Trophoblast cell (in vitro differentiated cells and primary cell): Measurements from ENCODE around the gene MRGPRD.
"Not testable (repeated sequence)": the region's sequence is repeated elsewhere in the genome, so short reads cannot be mapped to it uniquely, and the experiment has no call there.

Source experiments
- DNase-seq, 2 donors: peaks; one replicate each; pipeline ENCODE4 v3.0.0-alpha.2; 2016
- H2AFZ ChIP-seq: 2 replicates; pipeline ENCODE4 v1.6.1; 2013; ENCODE audit warnings: low read length, moderate library complexity, mild to moderate bottlenecking; ENCODE audit not compliant: insufficient read depth, poor library complexity
- H2AK5ac ChIP-seq: 2 replicates; pipeline ENCODE4 v1.6.1; 2013; ENCODE audit warnings: mild to moderate bottlenecking, low read length
- H2BK120ac ChIP-seq: 2 replicates; pipeline ENCODE4 v1.6.1; 2013; ENCODE audit warnings: low read length, mild to moderate bottlenecking, moderate library complexity; ENCODE audit not compliant: insufficient read depth, poor library complexity
- H2BK12ac ChIP-seq: 2 replicates; pipeline ENCODE4 v1.6.1; 2013; ENCODE audit warnings: mild to moderate bottlenecking, low read length, moderate library complexity
- H2BK5ac ChIP-seq: 2 replicates; pipeline ENCODE4 v1.6.1; 2013; ENCODE audit warnings: low read length, low read depth, moderate library complexity, mild to moderate bottlenecking; ENCODE audit not compliant: poor library complexity
- H3K14ac ChIP-seq: 2 replicates; pipeline ENCODE4 v1.6.1; 2013; ENCODE audit warnings: mild to moderate bottlenecking, low read length
- H3K18ac ChIP-seq: 2 replicates; pipeline ENCODE4 v1.6.1; 2013; ENCODE audit warnings: mild to moderate bottlenecking, low read length
- H3K23ac ChIP-seq: 2 replicates; pipeline ENCODE4 v1.6.1; 2013; ENCODE audit warnings: low read length
- H3K27ac ChIP-seq: 2 replicates; pipeline ENCODE4 v1.5.1; 2013; ENCODE audit warnings: low read depth, mild to moderate bottlenecking, inconsistent platforms, low read length, moderate library complexity
- H3K27me3 ChIP-seq: 2 replicates; pipeline ENCODE4 v1.6.1; 2013; ENCODE audit warnings: inconsistent platforms, mild to moderate bottlenecking, low read length, moderate library complexity; ENCODE audit not compliant: insufficient read depth
- H3K36me3 ChIP-seq, 2 experiments: 1 replicate in 1 of 2; 2 replicates in 1 of 2; pipeline ENCODE4 v1.6.1; 2013; ENCODE audit warnings: low read length in 2 of 2, mild to moderate bottlenecking in 2 of 2, moderate library complexity in 1 of 2; ENCODE audit not compliant: insufficient read depth in 2 of 2, control insufficient read depth in 1 of 2
- H3K4ac ChIP-seq: 2 replicates; pipeline ENCODE4 v1.6.1; 2013; ENCODE audit warnings: low read depth, mild to moderate bottlenecking, low read length, moderate library complexity
- H3K4me1 ChIP-seq, 2 experiments: 1 replicate in 1 of 2; 2 replicates in 1 of 2; pipeline ENCODE4 v1.6.1; 2013; ENCODE audit warnings: low read length in 2 of 2, mild to moderate bottlenecking in 2 of 2, moderate library complexity in 1 of 2; ENCODE audit not compliant: insufficient read depth in 2 of 2, control insufficient read depth in 1 of 2
- H3K4me2 ChIP-seq: 2 replicates; pipeline ENCODE4 v1.6.1; 2013; ENCODE audit warnings: inconsistent platforms, mild to moderate bottlenecking, low read length, moderate library complexity
- H3K4me3 ChIP-seq: 2 replicates; pipeline ENCODE4 v1.5.1; 2013; ENCODE audit warnings: mild to moderate bottlenecking, low read depth, low read length, inconsistent platforms
- H3K79me1 ChIP-seq: one replicate; pipeline ENCODE4 v1.6.1; 2013; ENCODE audit warnings: low read length
- H3K79me2 ChIP-seq: 2 replicates; pipeline ENCODE4 v1.6.1; 2013; ENCODE audit warnings: low read length, mild to moderate bottlenecking; ENCODE audit not compliant: control insufficient read depth, insufficient read depth, poor library complexity
- H3K9ac ChIP-seq: 2 replicates; pipeline ENCODE4 v1.6.1; 2013; ENCODE audit warnings: mild to moderate bottlenecking, low read length
- H3K9me3 ChIP-seq: 2 replicates; pipeline ENCODE4 v1.6.1; 2013; ENCODE audit warnings: low read depth, mild to moderate bottlenecking, control low read depth, inconsistent platforms, low read length; ENCODE audit not compliant: insufficient read depth
- H4K12ac ChIP-seq: 2 replicates; pipeline ENCODE4 v1.6.1; 2013; ENCODE audit warnings: low read depth, mild to moderate bottlenecking, low read length, moderate library complexity
- H4K8ac ChIP-seq: 2 replicates; pipeline ENCODE4 v1.6.1; 2013; ENCODE audit warnings: low read depth, mild to moderate bottlenecking, low read length, moderate library complexity
- H4K91ac ChIP-seq: one replicate; pipeline ENCODE4 v1.6.1; 2013; ENCODE audit warnings: low read depth, mild to moderate bottlenecking, low read length, moderate library complexity
- WGBS: extraction: QIAGEN DNeasy Blood & Tissue Kit; methylation state at CpG from one replicate; pipeline ENCODE4 v1.1.7; 2013; ENCODE audit warnings: missing lambda C conversion rate; ENCODE audit not compliant: insufficient read length, insufficient coverage; ENCODE audit errors: extremely low coverage; 5-methylcytosine and 5-hydroxymethylcytosine counted together

Gene MRGPRD

DNA sequence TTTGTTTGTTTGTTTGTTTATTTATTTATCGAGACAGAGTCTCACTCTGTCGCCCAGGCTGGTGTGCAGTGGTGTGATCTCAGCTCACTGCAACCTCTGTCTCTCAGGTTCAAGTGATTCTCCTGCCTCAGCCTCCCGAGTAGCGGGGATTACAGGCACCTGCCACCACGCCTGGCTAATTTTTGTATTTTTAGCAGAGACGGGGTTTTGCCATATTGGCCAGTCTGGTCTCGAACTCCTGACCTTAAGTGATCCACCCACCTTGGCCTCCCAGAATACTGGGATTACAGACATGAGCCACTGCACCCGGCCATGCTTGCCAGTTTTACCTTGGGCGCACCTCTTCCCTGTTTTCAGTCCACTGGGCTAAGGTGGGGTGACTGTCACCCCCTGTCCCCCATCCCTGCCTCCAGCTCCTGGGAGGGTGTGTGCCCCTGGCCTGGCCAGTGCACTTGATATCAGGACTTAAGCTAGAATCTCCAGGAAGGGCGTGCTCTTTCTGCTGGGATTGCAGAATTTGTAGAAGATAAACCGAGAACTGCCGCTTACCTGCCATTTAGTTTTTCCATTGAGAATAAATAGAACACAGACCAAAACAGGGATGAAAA, 19.1 kb upstream of the MRGPRD start:
- not testable (repeated sequence) for H3K14ac ChIP-seq, H3K4me1 ChIP-seq, H2BK120ac ChIP-seq, H3K23ac ChIP-seq, H3K27me3 ChIP-seq, H3K79me2 ChIP-seq, H3K27ac ChIP-seq, H3K36me3 ChIP-seq, H4K12ac ChIP-seq, H4K91ac ChIP-seq, H3K18ac ChIP-seq, H2BK5ac ChIP-seq, H3K4me3 ChIP-seq, H2AFZ ChIP-seq, H3K9ac ChIP-seq, H3K79me1 ChIP-seq, H4K8ac ChIP-seq, H3K4me2 ChIP-seq, H3K9me3 ChIP-seq, H3K4ac ChIP-seq, DNase-seq, H2BK12ac ChIP-seq, H2AK5ac ChIP-seq
- WGBS = no CpG with 5 or more reads among the region's 12 CpGs

DNA sequence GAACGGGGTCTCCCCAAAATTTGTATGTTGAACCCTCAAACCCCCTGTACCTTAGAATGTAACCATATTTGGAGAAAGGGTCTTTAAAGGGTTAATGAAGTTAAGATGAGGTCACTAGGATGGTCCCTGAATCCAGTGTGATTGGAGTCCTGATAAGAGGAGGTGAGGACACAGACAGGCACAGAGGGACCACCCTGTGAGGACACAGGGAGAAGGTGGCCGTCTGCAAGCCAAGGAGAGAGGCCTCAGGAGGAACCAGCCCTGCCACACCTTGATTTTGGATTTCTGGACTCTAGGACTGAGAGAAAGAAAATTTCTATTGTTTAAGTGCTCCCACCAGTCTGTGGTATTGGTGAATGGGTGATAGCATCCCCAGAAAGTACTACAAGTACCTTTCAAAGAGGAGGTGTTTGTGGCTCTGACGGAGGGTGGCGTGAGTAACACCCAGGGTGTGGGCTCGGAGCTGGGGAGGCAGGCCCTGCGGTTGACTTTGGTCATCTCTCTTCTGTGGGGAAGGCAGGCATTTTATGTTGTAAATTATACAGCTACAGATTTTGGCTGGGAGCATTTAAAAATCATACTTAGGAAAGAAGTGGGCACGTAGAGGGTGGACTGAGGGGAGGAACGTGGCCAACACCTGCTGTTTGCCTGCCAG, 18.4 kb upstream of the MRGPRD start:
- Histone ChIP-seq H3K14ac (no peak overlapping the region), H4K12ac (no peak overlapping the region), H3K79me2 (no peaks in the 10 kb centered on the region), H3K9me3 (peaks cover 2% of the 10 kb centered on the region), H3K4me1 (no peaks in the 10 kb centered on the region), H3K23ac (no peak overlapping the region), H3K18ac (no peak overlapping the region), H3K79me1 (no peaks in the 10 kb centered on the region), H3K9ac (no peak overlapping the region), H2BK12ac (no peak overlapping the region), H3K4me2 (no peak overlapping the region), H3K4me3 (no peak overlapping the region), H3K36me3 (no peaks in the 10 kb centered on the region), H2AK5ac (no peak overlapping the region), H2BK5ac (no peak overlapping the region), H4K91ac (no peak overlapping the region), H2BK120ac (no peak overlapping the region), H4K8ac (no peak overlapping the region), H3K27me3 (no peaks in the 10 kb centered on the region), H2AFZ (no peak overlapping the region), H3K27ac (no peak overlapping the region), H3K4ac (no peak overlapping the region)
- no CpG with 5 or more reads among the region's 8 CpGs for WGBS
- no peak for DNase-seq

- Histone ChIP-seq H2AFZ (no peak overlapping the region), H3K23ac (no peak overlapping the region), H3K18ac (no peak overlapping the region), H4K91ac (no peak overlapping the region), H2BK12ac (no peak overlapping the region), H3K36me3 (no peaks in the 10 kb centered on the region), H3K9ac (no peak overlapping the region), H3K4me3 (no peak overlapping the region), H3K14ac (no peak overlapping the region), H3K4ac (no peak overlapping the region), H4K12ac (no peak overlapping the region), H4K8ac (no peak overlapping the region), H2BK5ac (no peak overlapping the region), H3K9me3 (peaks cover 2% of the 10 kb centered on the region), H3K79me2 (no peaks in the 10 kb centered on the region), H3K27me3 (no peaks in the 10 kb centered on the region), H3K4me1 (no peaks in the 10 kb centered on the region), H3K4me2 (no peak overlapping the region), H3K79me1 (no peaks in the 10 kb centered on the region), H3K27ac (no peak overlapping the region), H2AK5ac (no peak overlapping the region), H2BK120ac (no peak overlapping the region)
- no peak for DNase-seq
- WGBS = no CpG with 5 or more reads among the region's 13 CpGs
Observed at GRCh38 chr11:68998390-68998911, 17.7 kb upstream of the MRGPRD start.

GRCh38 chr11:68997995-68998348, 17.2 kb upstream of the MRGPRD start:
- H3K4me3 ChIP-seq = no peak overlapping the region
- H2BK120ac ChIP-seq = no peak overlapping the region
- H3K4me1 ChIP-seq = no peaks in the 10 kb centered on the region
- peaks cover 2% of the 10 kb centered on the region for H3K9me3 ChIP-seq
- H2BK12ac ChIP-seq = no peak overlapping the region
- no peak overlapping the region for H2BK5ac ChIP-seq
- H4K12ac ChIP-seq = no peak overlapping the region
- H3K23ac ChIP-seq = no peak overlapping the region
- H3K27ac ChIP-seq = no peak overlapping the region
- no peak for DNase-seq
- no peaks in the 10 kb centered on the region for H3K79me2 ChIP-seq
- H2AFZ ChIP-seq = no peak overlapping the region
- H3K4me2 ChIP-seq = no peak overlapping the region
- H4K8ac ChIP-seq = no peak overlapping the region
- H3K14ac ChIP-seq = no peak overlapping the region
- no peaks in the 10 kb centered on the region for H3K79me1 ChIP-seq
- no peaks in the 10 kb centered on the region for H3K27me3 ChIP-seq
- H4K91ac ChIP-seq = no peak overlapping the region
- H3K36me3 ChIP-seq = no peaks in the 10 kb centered on the region
- no peak overlapping the region for H3K18ac ChIP-seq
- no peak overlapping the region for H2AK5ac ChIP-seq
- H3K9ac ChIP-seq = no peak overlapping the region
- no peak overlapping the region for H3K4ac ChIP-seq
